OCI-LY7 (cell line): ENCODE data around the gene FRMPD2. TPM values are rescaled to one million over a fixed set of nuclear protein-coding genes. Genes with fewer than 3 reads are reported as not detected.

Experiments used
- BruUV-seq: library from RNA; stranded (reverse); fragments of 400-500 nt; replicated peaks from 2 replicates; lab custom pipeline; 2021; lab: Mats Ljungman, UMichigan
- CTCF ChIA-PET: fragments of 300-600 bp; sonication (Branson Sonifier 250); formaldehyde crosslinking; loops from one replicate; lab custom pipeline; 2022; ENCODE audit warnings: antibody characterized with exemption; ENCODE audit not compliant: unreplicated experiment; lab: Charles Lee
- POLR2A ChIA-PET: fragments of 300-600 bp; sonication (Branson Sonifier 250); formaldehyde crosslinking; loops from one replicate; lab custom pipeline; 2022; ENCODE audit warnings: antibody characterized with exemption; lab: Charles Lee
- DNase-seq: peaks from one replicate; pipeline ENCODE4 v3.0.0-alpha.2; 2015; ENCODE audit warnings: low spot score
- H2AFZ ChIP-seq: fragments of 200-600 bp; sonication (generic), shearing (Covaris generic); 2 replicates; pipeline ENCODE4 v1.6.1; 2014; ENCODE audit warnings: mild to moderate bottlenecking, antibody characterized with exemption, low read length, moderate library complexity
- H3K27ac ChIP-seq: fragments of 200-600 bp; sonication (generic); 2 replicates; pipeline ENCODE4 v1.5.1; 2014; ENCODE audit warnings: mixed run types, low read depth, mild to moderate bottlenecking, moderate library complexity, low read length, inconsistent platforms; ENCODE audit not compliant: poor library complexity, severe bottlenecking
- H3K36me3 ChIP-seq: fragments of 200-600 bp; sonication (generic); 2 replicates; pipeline ENCODE4 v1.6.1; 2014; ENCODE audit warnings: mild to moderate bottlenecking, antibody characterized with exemption, low read length, moderate library complexity, mixed read lengths; ENCODE audit not compliant: insufficient read depth
- H3K4me1 ChIP-seq: fragments of 200-600 bp; sonication (generic); 2 replicates; pipeline ENCODE4 v1.5.1; 2014; ENCODE audit warnings: mild to moderate bottlenecking, low read length; ENCODE audit not compliant: insufficient read depth, poor library complexity, severe bottlenecking
- H3K4me2 ChIP-seq: fragments of 200-600 bp; sonication (generic); 2 replicates; pipeline ENCODE4 v1.6.1; 2014; ENCODE audit warnings: mild to moderate bottlenecking, low read length
- H3K4me3 ChIP-seq: fragments of 200-600 bp; sonication (generic); 2 replicates; pipeline ENCODE4 v1.5.1; 2014; ENCODE audit warnings: mild to moderate bottlenecking, low read depth, low read length; ENCODE audit not compliant: poor library complexity, severe bottlenecking
- H3K79me2 ChIP-seq: fragments of 200-600 bp; sonication (generic); 2 replicates; pipeline ENCODE4 v1.6.1; 2016; ENCODE audit warnings: low read depth, mild to moderate bottlenecking, low read length, moderate library complexity, mixed read lengths; ENCODE audit not compliant: insufficient read depth
- H3K9me2 ChIP-seq: fragments of 200-600 bp; sonication (generic); 2 replicates; pipeline ENCODE4 v1.6.1; 2016; ENCODE audit warnings: mild to moderate bottlenecking, low read length, mixed read lengths; ENCODE audit not compliant: insufficient read depth
- H3K9me3 ChIP-seq: fragments of 200-600 bp; sonication (generic); 2 replicates; pipeline ENCODE4 v1.6.1; 2014; ENCODE audit warnings: mild to moderate bottlenecking, mixed run types, low read length, mixed read lengths
- H4K20me1 ChIP-seq: fragments of 200-600 bp; sonication (generic); 2 replicates; pipeline ENCODE4 v1.6.1; 2014; ENCODE audit warnings: mild to moderate bottlenecking, antibody characterized with exemption, low read length, moderate library complexity, mixed read lengths; ENCODE audit not compliant: insufficient read depth
- CTCF ChIP-seq: fragments of 200-600 bp; sonication (generic); conservative IDR thresholded peaks from 2 replicates; pipeline ENCODE4 v1.5.1; 2014; ENCODE audit warnings: mild to moderate bottlenecking, antibody characterized with exemption, low read length, moderate library complexity, mixed read lengths
- EZH2phosphoT487 ChIP-seq: fragments of 200-600 bp; sonication (generic); IDR thresholded peaks from 2 replicates; pipeline ENCODE4 v1.6.1; 2018; ENCODE audit warnings: low read depth, borderline replicate concordance, mild to moderate bottlenecking, mixed run types, antibody characterized with exemption, low read length, moderate library complexity, mixed read lengths
- intact Hi-C: fragments of 100-400 bp; cut with micrococcal nuclease; formaldehyde crosslinking; loops from one replicate; pipeline ENCODE4 v1.10.0; 2022; ENCODE audit not compliant: unreplicated experiment
- total RNA-seq, 2 experiments: library from RNA; depleted of rRNA in 1 of 2; stranded (reverse); fragments of >200 nt in 1 of 2; shearing (Covaris generic) in 1 of 2; gene quantifications; 2 replicates each; pipeline ENCODE4 v1.2.3, GENCODE V29; 2014 to 2022

The FRMPD2 gene
- total RNA-seq, 2 experiments from 2014 or later, result not detected

- no peaks in the 10 kb centered on the region for H3K36me3 ChIP-seq
- intact Hi-C loops, result no loop called here
- no peak overlapping the region for H2AFZ ChIP-seq
- CTCF ChIA-PET, result no interaction called here
- no peaks in the 10 kb centered on the region for H3K4me1 ChIP-seq
- H4K20me1 ChIP-seq, result no peaks in the 10 kb centered on the region
- no peak overlapping the region for H3K4me2 ChIP-seq
- no TSS peak for BruUV-seq
- H3K4me3 ChIP-seq, result no peak overlapping the region
- POLR2A ChIA-PET, result no interaction called here
- H3K9me2 ChIP-seq, result no peaks in the 10 kb centered on the region
- TF ChIP-seq CTCF, result no peak
- TF ChIP-seq EZH2phosphoT487, result no peak
- DNase-seq, result no peak
- H3K27ac ChIP-seq, result no peak overlapping the region
- no peaks in the 10 kb centered on the region for H3K9me3 ChIP-seq
- no peaks in the 10 kb centered on the region for H3K79me2 ChIP-seq
Observed at GRCh38 chr10:48243487-48243886, 31.0 kb downstream of the FRMPD2 start.

GRCh38 chr10:48242171-48242904 lies 32.2 kb downstream of the FRMPD2 start:
- TF ChIP-seq EZH2phosphoT487, result no peak
- no peak for TF ChIP-seq CTCF
- Histone ChIP-seq H3K4me1 (no peaks in the 10 kb centered on the region), H3K27ac (no peak overlapping the region), H3K9me2 (no peaks in the 10 kb centered on the region), H2AFZ (no peak overlapping the region), H3K4me2 (no peak overlapping the region), H3K36me3 (no peaks in the 10 kb centered on the region), H3K79me2 (no peaks in the 10 kb centered on the region), H3K9me3 (no peaks in the 10 kb centered on the region), H3K4me3 (no peak overlapping the region), H4K20me1 (no peaks in the 10 kb centered on the region)
- no TSS peak for BruUV-seq
- intact Hi-C loops, result no loop called here
- DNase-seq, result no peak
- ChIA-PET POLR2A (no interaction called here), CTCF (no interaction called here)

- CTCF ChIA-PET, result no interaction called here
- intact Hi-C loops, result no loop called here
Observed at GRCh38 chr10:48241332-48241731, 33.2 kb downstream of the FRMPD2 start.

More at GRCh38 chr10:48241332-48241731, 33.2 kb downstream of the FRMPD2 start:
- H2AFZ ChIP-seq, result no peak overlapping the region
- no peak overlapping the region for H3K27ac ChIP-seq
- H3K4me3 ChIP-seq, result no peak overlapping the region
- H3K36me3 ChIP-seq, result no peaks in the 10 kb centered on the region
- no peaks in the 10 kb centered on the region for H3K9me2 ChIP-seq
- no peaks in the 10 kb centered on the region for H4K20me1 ChIP-seq
- H3K9me3 ChIP-seq, result no peaks in the 10 kb centered on the region
- TF ChIP-seq EZH2phosphoT487 (no peak), CTCF (no peak)
- H3K4me2 ChIP-seq, result no peak overlapping the region
- no peaks in the 10 kb centered on the region for H3K4me1 ChIP-seq
- POLR2A ChIA-PET, result no interaction called here
- DNase-seq, result no peak
- BruUV-seq, result no TSS peak
- no peaks in the 10 kb centered on the region for H3K79me2 ChIP-seq
